HG03066 (cell line): ENCODE results near the gene GPR6.

Experiments
- ATAC-seq: cut with Tn5 transposase; IDR thresholded peaks from one replicate; pipeline ENCODE4 v1.9.1; 2021; ENCODE audit warnings: low read depth; ENCODE audit not compliant: unreplicated experiment

GPR6 gene, protein sequence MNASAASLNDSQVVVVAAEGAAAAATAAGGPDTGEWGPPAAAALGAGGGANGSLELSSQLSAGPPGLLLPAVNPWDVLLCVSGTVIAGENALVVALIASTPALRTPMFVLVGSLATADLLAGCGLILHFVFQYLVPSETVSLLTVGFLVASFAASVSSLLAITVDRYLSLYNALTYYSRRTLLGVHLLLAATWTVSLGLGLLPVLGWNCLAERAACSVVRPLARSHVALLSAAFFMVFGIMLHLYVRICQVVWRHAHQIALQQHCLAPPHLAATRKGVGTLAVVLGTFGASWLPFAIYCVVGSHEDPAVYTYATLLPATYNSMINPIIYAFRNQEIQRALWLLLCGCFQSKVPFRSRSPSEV

DNA sequence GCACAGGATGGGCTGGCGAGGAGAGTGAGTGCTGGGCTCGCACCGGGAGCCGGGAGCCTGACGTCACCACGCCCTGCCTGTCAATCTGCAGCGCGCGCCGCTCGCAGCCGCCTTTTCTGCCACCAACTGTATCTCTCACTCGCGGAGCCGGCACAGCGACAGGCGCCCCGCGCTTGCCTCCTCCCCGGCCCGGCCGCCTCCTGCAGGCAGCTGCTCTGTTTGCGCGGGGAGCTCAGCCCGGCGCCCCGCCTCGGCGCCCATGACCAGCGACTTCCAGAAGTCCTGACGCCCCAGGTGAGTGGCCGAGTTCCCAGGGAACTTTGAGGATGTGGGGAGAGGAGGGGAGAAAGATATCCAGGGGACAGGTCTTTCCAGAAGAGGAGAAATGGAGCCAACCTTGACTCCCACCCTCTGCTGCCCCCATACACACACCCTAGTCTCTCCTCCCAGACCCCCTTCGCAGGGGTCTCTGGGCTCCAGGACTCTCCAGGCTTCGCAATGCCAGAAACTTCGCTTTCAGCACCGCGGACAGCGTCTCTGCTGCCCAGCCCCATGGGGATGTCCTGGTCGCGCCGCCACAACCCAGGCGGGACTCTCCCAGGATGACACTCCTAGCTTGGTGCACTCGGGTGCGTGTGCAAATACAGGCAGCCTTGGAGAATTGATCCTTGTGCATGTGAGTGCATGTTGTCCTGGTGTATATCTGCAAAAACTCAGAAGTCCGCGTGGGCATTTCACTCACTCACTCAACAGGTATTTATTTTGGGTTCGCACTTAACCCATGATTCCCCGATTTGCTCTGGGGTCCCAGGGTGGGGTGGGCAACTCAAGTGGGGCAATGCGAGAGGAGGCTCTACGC lies at the start of gene GPR6:
GPR6 (plus strand) TSS at position 138 of the 859 bp plus-strand sequence. CDS start 802 bp downstream, outside the sequence.
- no peak for ATAC-seq

DNA sequence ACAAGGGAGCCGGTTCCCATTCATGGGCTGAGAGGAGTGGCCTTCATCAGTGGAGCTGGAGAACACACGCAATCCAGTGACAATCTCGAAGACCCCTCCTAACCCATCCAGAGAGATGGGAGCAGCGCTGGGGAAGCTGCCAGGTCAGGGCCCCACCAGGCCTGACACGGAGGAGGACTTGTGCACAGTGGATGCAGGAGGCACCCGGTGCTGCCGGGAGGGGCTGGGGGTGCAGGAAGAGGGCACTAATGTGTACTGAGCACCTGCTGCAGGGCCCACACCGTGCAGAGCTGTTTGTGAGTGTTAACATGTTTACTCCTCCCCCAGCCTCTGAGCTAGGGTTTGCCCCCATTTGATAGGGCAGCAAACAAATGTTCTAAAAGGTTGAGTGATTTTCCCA lies 43.8 kb upstream of the GPR6 start:
- ATAC-seq, result no peak

DNA sequence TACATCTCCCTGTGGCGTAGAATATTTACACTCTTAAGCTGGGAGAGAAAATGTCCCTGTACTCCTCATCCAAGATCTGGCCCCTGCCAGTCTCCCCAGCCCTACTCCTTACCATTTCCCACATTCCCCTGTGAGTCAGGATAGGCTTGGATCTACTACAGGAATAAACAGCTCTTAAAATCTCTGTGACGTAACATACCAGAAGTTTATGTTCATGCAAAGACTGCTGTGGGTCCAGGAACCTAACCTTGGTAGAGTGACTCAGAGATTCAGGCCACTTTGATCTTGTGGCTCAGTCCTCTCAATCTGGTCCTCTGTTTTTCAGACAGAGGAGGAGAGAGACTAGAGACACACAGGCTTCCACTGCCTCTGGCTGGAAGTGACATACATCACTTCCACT lies 38.5 kb upstream of the GPR6 start:
- no peak for ATAC-seq

DNA sequence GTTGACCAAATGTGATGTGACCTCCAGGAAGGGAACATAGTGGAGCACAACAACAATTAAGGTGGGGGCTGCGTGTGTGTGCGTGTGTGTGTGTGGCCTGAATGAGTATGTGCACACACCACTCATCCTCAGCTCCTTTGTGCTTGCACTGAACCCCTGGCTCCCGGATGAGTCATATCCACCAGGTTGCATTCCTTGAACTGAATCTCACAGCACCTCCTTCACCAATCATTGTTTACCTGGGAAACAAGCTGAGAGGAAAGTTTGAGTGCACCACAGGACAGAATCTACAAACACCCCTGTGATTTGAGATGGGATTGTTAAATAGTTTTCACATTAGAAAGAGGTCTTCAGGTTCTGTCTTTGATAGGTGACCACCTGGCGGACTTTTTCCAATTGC lies 33.7 kb upstream of the GPR6 start:
- no peak for ATAC-seq

DNA sequence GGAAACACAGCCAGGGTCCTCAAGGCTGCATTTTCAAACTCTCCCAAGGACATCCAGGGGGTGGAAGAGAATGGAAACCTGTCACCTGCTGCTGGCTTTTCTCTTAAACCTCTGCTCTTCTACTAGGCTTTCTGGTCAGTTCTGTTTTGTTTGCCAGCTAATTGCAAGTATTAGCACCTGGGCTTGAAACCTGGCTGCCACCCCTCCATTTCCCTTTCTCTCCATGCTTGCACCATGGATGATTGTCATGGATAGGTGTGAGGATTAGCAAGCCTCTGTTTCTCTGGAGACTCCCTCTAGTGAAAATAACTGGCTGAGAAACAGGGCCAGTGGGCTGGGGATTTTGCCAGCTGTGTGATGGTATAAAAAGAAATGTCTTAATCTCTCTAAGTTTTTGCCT lies 33.0 kb upstream of the GPR6 start:
- ATAC-seq, result no peak

DNA sequence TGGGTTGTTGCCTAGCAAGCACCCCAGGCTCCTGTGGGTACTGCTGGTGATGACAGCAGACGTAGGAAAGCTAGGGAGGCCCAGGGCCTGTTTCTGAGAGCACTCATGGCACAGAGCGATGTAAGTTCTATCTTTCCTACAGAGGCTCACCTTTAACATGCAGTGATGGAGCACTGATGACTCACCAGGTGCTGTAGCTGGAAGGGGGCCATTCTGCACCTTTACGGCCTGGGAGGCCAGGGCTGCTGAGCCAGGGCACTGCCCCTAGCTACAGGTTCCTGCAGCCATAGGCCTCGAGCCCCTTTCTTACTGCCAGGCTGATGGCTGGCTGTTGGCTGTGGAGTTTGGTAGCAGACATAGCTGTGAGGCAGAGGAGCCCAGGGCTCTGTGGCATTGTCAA lies 31.1 kb upstream of the GPR6 start:
- no peak for ATAC-seq

DNA sequence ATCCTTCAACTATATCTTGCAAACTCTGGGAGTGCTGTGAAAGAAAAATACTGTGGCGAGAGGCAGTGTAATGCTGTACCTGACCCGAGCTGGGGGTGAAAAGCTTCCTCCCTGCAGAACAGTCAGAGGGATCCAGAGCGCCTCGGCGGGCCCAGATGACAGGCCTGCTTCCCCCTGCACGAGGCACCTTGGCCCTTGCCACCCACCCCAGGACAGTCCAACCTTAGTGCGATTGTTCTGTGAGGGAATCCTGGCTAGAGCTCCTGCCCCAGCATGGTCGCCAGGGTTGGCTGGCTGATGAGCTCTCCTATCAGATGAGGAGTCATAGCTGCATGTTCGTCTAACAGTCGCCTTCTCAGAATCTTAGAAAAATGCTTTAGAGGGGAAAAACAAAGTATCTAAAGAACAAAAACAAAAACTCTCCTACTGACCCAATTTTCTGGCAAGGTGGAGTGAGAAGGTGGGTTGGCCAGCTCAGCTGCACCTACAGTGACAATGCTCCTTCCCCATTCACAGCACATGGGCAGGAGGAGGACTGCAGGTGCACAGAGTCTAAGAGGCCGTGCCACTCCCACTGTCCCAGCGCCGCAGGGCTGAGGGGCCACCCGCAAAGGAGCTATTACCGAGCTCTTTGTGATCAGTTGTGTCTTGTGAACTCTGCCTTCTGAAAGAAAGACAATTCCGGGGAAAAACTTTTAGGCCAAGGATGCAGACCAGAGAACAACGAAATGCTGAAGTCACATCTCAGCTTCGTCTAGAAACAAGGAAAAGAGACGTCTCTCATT lies 28.6 kb upstream of the GPR6 start:
- no peak for ATAC-seq

DNA sequence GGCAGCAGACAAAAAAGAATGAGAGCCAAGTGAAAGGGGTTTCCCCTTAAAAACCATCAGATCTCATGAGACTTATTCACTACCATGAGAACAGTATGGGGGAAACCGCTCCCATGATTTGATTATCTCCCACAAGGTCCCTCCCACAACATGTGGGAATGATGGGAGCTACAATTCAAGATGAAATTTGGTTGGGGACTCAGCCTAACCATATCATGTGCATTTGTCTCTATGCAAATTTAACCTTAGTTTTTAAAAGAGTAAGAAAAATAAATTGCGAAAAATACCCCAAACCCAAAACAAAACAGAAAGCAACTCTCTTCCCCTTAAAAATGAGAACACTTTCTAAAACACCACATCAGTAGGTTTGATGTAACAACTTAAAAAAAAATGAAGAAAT lies 22.6 kb upstream of the GPR6 start:
- no peak for ATAC-seq

DNA sequence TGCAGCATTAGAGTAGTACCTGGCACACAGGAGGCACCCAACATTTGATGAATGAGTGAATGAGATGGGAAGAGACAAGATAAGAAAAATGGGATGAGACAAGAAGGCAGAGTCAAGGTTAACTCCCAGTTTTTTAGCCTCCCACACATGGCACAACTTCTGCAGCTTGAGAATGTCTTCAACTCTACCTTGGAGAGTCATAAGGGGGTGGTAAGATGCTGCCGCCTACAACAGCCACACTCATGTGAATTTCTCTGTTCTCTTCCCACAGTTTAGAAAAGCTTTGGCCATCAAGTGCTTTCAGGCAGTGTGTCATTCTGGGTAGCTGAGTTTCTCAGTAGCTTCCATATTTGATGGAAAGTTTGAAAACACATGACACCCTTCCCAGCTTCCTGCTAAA lies 19.5 kb upstream of the GPR6 start:
- ATAC-seq, result no peak

DNA sequence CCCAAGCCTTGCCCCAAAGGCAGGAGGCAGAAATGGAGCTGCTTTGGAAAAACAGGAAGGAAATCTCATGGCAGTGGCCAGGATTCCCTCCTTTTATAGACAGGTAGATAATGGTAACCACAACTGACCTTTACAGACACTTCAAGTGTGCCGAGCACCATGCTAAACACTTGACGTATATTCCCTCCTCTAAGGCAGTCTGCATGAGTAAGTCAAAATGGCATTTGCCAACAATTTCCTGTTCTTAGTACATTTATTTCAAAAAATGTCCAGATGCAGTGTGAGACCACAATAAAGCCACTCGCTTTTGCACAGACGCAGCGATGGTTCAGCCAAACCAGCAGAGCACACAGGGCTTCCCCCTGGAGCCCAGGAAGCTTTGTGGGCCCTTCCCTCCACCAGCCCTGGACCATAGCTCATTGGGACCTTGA lies 16.5 kb upstream of the GPR6 start:
- no peak for ATAC-seq

DNA sequence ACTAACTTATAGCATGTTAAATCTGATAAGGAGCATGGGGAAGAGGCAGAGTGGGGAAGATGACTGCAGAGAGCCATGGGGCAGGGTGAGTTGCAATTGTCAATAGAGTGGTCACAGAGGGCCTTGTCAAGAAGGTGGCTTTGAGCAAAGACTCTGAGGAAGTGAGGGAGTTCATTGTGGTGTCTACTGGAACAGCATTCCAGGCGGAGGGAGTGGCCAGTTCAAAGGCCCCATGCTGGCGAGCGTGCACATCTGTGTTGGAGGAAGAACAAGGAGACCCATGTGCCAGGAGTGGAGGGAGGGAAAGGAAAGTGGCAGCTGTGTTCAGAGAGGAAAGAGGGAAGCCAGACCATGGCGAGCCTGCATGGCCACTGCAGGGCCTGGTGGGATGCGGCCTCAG lies 15.8 kb upstream of the GPR6 start:
- no peak for ATAC-seq

DNA sequence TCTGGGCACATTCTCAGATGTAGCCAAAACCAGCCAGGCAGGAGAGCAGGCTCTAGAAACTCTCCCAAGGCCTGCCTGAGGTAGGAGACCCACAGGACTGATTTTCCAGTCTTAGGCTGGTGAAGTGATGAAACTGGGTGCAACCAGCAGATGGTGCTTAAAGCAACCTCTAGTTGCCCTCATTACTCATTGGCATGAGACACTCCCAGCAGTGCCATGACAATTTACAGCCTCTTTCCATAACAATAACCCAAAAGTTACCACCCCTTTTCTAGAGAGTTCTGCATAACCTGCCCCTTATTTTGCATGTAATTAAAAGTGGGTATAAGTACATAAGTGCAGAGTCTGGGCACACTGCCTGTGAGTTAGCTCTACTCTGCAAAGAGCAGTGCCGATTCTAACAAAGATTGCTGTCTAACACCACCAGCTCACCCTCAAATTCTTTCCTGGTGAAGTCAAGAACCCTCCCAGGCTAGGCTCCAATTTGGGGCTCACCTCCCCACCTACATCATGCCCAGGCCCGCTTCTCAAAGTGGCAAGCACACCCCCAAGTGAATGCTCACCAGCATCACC lies 14.4 kb upstream of the GPR6 start:
- no peak for ATAC-seq

DNA sequence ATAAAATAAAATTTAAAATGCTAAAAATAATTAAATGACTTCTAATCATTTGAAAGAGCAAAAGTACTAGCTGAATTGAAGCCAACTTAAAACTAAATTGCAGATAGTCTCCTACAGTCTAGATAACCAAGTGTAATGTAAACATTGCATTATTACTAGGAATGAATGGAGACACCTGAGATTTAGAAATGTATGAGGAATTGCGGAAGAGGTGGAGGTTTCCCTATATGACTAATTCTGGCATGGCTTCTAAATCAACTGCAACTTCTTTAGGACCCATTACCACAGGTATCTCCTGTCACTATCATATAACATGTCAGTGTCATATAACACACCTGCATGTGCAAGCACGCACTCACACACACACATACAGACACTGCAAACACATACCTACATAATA lies 13.2 kb upstream of the GPR6 start:
- no peak for ATAC-seq

DNA sequence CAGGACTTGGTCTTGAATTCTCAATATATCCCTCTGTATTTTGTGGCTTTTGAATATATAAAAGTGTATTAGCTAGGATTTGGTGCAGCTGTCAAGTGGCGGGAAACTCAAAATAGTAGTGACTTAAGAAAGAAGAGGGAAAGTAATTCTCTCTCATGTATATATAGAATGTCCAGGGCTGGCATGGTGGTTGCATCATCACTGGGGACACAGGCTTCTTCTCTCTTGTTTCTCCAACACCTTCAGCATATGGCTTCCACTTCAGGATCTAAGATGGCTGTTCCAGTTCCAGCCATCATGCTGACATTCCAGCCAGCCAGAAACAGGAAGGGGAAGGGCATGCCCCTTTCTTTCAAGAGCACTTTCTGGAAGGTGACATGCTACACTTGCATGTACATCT lies 11.8 kb upstream of the GPR6 start:
- ATAC-seq, result no peak

DNA sequence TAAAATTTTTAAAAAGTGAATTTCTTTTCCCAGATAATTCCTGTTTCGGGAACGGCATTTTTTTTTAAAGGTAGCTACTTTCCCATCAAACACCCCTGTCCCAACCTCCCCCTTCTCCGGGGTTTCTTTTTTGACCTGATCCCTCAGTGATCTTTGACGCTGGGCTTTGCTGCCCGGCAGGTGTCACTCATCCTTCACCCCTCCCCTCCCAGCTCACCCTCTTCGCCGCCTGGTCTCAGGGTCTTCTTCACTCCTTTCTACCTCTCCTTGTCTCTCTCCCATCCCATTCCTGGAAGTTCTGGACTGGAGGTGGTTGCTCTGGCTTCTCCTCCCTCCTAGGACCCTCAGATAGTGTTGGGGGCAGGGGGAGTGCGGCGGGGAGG lies 329 bp upstream of the GPR6 start:
- no peak for ATAC-seq

DNA sequence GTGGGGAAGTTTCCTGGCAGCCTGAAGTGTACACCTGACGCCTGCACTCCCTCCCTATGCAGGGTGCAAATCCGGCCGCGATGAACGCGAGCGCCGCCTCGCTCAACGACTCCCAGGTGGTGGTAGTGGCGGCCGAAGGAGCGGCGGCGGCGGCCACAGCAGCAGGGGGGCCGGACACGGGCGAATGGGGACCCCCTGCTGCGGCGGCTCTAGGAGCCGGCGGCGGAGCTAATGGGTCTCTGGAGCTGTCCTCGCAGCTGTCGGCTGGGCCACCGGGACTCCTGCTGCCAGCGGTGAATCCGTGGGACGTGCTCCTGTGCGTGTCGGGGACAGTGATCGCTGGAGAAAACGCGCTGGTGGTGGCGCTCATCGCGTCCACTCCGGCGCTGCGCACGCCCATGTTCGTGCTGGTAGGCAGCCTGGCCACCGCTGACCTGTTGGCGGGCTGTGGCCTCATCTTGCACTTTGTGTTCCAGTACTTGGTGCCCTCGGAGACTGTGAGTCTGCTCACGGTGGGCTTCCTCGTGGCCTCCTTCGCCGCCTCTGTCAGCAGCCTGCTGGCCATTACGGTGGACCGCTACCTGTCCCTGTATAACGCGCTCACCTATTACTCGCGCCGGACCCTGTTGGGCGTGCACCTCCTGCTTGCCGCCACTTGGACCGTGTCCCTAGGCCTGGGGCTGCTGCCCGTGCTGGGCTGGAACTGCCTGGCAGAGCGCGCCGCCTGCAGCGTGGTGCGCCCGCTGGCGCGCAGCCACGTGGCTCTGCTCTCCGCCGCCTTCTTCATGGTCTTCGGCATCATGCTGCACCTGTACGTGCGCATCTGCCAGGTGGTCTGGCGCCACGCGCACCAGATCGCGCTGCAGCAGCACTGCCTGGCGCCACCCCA lies 1.2 kb downstream of the GPR6 start:
- ATAC-seq, result no peak

DNA sequence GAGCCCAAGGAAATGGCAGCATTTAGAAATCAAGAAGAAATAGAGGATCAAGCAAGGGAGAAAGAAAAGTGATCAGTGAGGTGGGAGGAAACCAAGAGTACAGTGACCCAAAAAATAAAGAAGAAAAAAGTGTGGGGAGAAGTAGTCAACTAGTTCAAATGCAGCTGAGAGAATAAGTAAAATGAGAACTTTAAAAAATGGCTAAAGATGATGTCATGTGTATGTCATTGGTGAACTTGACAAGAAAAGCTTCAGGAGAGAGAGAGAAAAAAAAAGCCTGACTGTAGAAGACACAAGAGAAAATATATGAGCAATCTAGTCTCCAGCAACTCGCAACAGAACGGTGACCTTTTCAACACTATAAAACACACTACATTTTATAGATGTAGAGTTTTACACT lies 6.3 kb downstream of the GPR6 start:
- ATAC-seq, result no peak

DNA sequence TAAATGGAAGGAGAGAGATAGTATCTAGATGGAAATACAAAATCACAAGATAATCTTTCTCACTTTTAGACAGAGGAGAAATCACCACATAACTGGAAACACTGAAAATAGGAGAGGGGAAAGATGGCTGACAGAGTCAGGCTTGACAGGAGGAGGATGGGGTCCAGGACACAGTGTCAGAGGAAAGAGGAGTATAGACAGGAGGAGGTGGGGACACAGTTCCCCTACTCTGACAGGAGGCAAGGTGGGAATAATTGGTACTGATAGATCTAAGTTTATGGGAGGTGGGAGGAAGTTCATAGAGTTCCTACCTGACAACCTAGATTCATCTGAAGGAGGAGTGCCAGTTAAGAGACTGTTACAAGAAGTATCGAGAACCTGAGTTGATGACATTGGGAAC lies 9.1 kb downstream of the GPR6 start:
- ATAC-seq, result no peak

DNA sequence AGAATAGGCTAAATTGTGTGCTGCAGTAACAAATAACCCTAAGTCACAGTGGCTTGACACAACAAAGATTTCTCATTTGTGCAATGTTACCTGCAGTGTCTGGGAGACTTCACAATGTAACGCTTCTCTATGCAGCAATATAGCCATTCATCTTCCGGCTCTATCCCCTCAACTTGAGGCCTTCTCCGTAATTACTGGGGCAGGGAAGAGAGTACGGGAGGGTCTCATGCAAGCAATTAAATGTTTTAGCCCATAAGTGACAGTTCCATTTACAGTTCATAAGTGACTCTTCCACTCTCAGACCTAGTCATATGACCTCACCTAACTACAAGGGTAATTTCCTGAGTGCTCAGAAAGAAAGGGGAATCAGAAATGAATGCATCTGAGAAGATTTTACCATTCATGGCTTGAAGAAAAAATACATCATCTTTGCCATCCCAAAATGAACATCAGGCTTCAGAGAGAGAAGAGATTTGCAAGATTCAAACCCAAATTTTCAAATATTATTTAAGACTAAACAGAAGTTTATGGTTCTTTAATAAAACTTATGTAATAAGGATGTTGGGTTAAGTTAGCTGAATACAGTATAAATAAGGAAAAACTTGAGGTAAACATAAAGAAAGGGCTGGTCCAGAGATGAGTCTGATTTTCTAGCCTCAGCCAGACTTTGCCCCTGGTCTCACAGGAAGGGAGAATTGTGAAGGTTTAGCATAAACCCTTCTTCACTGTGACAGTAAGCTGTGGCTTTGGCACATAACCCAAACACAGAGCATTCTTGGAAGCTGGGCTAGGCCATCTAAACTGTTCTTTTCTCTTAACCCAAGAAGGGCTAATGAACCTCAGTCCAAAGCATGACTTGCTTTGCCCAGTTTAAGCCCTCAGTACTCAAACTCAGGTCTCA lies 13.3 kb downstream of the GPR6 start:
- ATAC-seq, result no peak
